WTC11 (cell line): Measurements from ENCODE around the gene FBXO21.

Source experiments
- CTCF ChIP-seq: fragments of 200-600 bp; IDR thresholded peaks from 2 replicates; pipeline ENCODE4 v1.8.0; 2022; ENCODE audit warnings: antibody characterized with exemption
- NFYB ChIP-seq: sonication (generic); formaldehyde crosslinking; conservative IDR thresholded peaks from 2 replicates; pipeline ENCODE4 v1.8.0; 2022; ENCODE audit warnings: low read depth, missing genetic modification reagents

GRCh38 chr12:117212563-117213190, 22.4 kb upstream of the FBXO21 start:
- TF ChIP-seq CTCF (peak; percentile 70), NFYB (CRISPR knock-in tag) (no peak)
